HepG2 (cell line): ENCODE measurements around the gene OTUB2. TPM values are rescaled to one million over a fixed set of nuclear protein-coding genes. Genes with fewer than 3 reads are reported as not detected.
A peak's percentile ranks its signal among the peaks of the same experiment; 100 is the strongest.

Source experiments
- CHD4 ChIP-seq: fragments of 200-600 bp; sonication (generic); IDR thresholded peaks from 2 replicates; pipeline ENCODE4 v1.7.0; 2017; ENCODE audit warnings: mild to moderate bottlenecking, low read length, borderline replicate concordance
- FOXP1 ChIP-seq, 2 experiments: fragments of 450-650 bp in 1 of 2; IDR thresholded peaks; 2 replicates each; pipeline ENCODE4 v1.6.1; 2017 to 2018; ENCODE audit warnings: antibody characterized with exemption in 1 of 2
- GTF3A ChIP-seq: sonication (generic); formaldehyde crosslinking; conservative IDR thresholded peaks from 2 replicates; pipeline ENCODE4 v1.4.0; 2020; ENCODE audit warnings: mild to moderate bottlenecking, missing genetic modification reagents
- MIER2 ChIP-seq: IDR thresholded peaks from 2 replicates; pipeline ENCODE4 v1.6.1; 2016; ENCODE audit warnings: missing biosample characterization, missing genetic modification reagents
- PHF20 ChIP-seq: sonication (generic); formaldehyde crosslinking; IDR thresholded peaks from 2 replicates; pipeline ENCODE4 v1.5.0; 2020; ENCODE audit warnings: mild to moderate bottlenecking, missing genetic modification reagents
- RARA ChIP-seq: IDR thresholded peaks from 2 replicates; pipeline ENCODE4 v1.6.1; 2016; ENCODE audit warnings: missing genetic modification reagents, missing compliant biosample characterization
- RCOR2 ChIP-seq: IDR thresholded peaks from 2 replicates; pipeline ENCODE4 v1.6.1; 2016; ENCODE audit warnings: missing biosample characterization, missing genetic modification reagents
- SIN3B ChIP-seq: fragments of 150-350 bp; IDR thresholded peaks from 2 replicates; pipeline ENCODE4 v1.6.1; 2014; ENCODE audit warnings: low read length
- SKI ChIP-seq: fragments of 450-650 bp; IDR thresholded peaks from one replicate; pipeline ENCODE4 v1.6.1; 2018; ENCODE audit warnings: mild to moderate bottlenecking; ENCODE audit not compliant: partially characterized antibody
- SP140L ChIP-seq: sonication (generic); formaldehyde crosslinking; IDR thresholded peaks from 2 replicates; pipeline ENCODE4 v1.4.0; 2020; ENCODE audit warnings: missing genetic modification reagents, borderline replicate concordance
- ZFP36L2 ChIP-seq: sonication (generic); formaldehyde crosslinking; IDR thresholded peaks from 2 replicates; pipeline ENCODE4 v1.4.0; 2020; ENCODE audit warnings: missing genetic modification reagents
- ZNF274 ChIP-seq: sonication (generic); formaldehyde crosslinking; IDR thresholded peaks from 2 replicates; pipeline ENCODE4 v1.5.1; 2020; ENCODE audit warnings: mild to moderate bottlenecking, missing genetic modification reagents
- ZNF292 ChIP-seq: sonication (generic); formaldehyde crosslinking; IDR thresholded peaks from 2 replicates; pipeline ENCODE4 v1.8.1; 2022; ENCODE audit warnings: mild to moderate bottlenecking, low read depth, missing genetic modification reagents, borderline replicate concordance
- ZNF34 ChIP-seq: sonication (generic); formaldehyde crosslinking; IDR thresholded peaks from 2 replicates; pipeline ENCODE4 v1.4.0; 2020; ENCODE audit warnings: mild to moderate bottlenecking, missing genetic modification reagents, borderline replicate concordance
- polyA plus RNA-seq, 8 experiments: library from polyadenylated mRNA; depleted of rRNA in 3 of 8; stranded (reverse) in 7 of 8; unstranded in 1 of 8; fragments of >200 nt; fragmentation: Illumina TruSeq in 4 of 8; extraction: Trizol in 4 of 8; gene quantifications; 2 replicates each; pipeline versions ENCODE4 v1.2.1 to v1.2.3, GENCODE V29; 2011 to 2016; ENCODE audit warnings: low read depth in 4 of 8, missing spikeins in 1 of 8, mixed read lengths in 1 of 8; ENCODE audit not compliant: insufficient read depth in 1 of 8
- total RNA-seq, 5 experiments: library from RNA; depleted of rRNA; stranded (reverse); fragments of >200 nt; fragmentation: Illumina TruSeq; extraction: Trizol; gene quantifications; 2 replicates each; pipeline ENCODE4 v1.2.3, GENCODE V29; 2016; ENCODE audit warnings: low read depth in 1 of 5
- TF ChIP-seq, protein P1 (sequence below): IDR thresholded peaks from 2 replicates; pipeline ENCODE4 v1.6.1; 2016
- TF ChIP-seq, protein P2 (sequence below): sonication (generic); formaldehyde crosslinking; IDR thresholded peaks from 2 replicates; pipeline ENCODE4 v1.4.0; 2020; ENCODE audit warnings: mild to moderate bottlenecking, low read depth, missing genetic modification reagents
- TF ChIP-seq, protein P3 (sequence below): sonication (generic); formaldehyde crosslinking; IDR thresholded peaks from 2 replicates; pipeline ENCODE4 v1.4.0; 2020; ENCODE audit warnings: missing genetic modification reagents, borderline replicate concordance
- TF ChIP-seq, protein P4 (sequence below): sonication (generic); formaldehyde crosslinking; IDR thresholded peaks from 2 replicates; pipeline ENCODE4 v1.5.0; 2020; ENCODE audit warnings: mild to moderate bottlenecking, missing genetic modification reagents, borderline replicate concordance
- TF ChIP-seq, protein P5 (sequence below): sonication (generic); formaldehyde crosslinking; conservative IDR thresholded peaks from 2 replicates; pipeline ENCODE4 v1.8.0; 2022; ENCODE audit warnings: mild to moderate bottlenecking, moderate library complexity, missing genetic modification reagents
- TF ChIP-seq, protein P6 (sequence below): sonication (generic); formaldehyde crosslinking; IDR thresholded peaks from 2 replicates; pipeline ENCODE4 v1.4.0; 2020; ENCODE audit warnings: mild to moderate bottlenecking, missing genetic modification reagents

OTUB2 gene
- total and polyA plus RNA-seq, 2 of the 13 experiments (the other 11 are each of a cell fraction or from before 2014, with no cell fraction given), result 2.2 to 2.4 TPM

DNA sequence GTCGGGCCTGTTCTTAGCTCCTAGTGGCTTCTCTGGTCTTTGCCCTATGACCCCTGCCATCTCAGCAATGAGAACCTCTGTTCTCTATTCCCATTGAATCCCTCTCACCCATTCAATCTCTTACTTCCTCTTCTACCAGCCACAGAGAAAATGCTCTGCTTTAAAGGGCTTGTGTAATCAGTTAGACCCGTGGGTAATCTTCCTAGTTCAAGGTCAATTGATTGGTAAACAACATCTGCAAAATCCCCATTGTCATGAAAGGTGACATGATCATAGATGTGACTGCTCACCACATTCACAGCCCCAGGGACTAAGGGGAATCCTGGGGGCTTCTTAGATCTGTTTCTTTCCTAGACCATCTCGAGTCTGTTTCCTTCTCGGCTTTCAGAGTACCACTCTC lies 36.2 kb upstream of the OTUB2 start (continued):
- peak; percentile 73 for TF ChIP-seq SKI
- no peak for TF ChIP-seq ZNF34 (CRISPR knock-in tag)
- TF ChIP-seq FOXP1 (IDR thresholded peaks at IDR 0.05), result no peak
- TF ChIP-seq FOXP1 (CRISPR knock-in tag; IDR thresholded peaks at IDR 0.05), result peak; percentile 58; the same call in 1 of the 2 replicates
- TF ChIP-seq, protein P1, sequence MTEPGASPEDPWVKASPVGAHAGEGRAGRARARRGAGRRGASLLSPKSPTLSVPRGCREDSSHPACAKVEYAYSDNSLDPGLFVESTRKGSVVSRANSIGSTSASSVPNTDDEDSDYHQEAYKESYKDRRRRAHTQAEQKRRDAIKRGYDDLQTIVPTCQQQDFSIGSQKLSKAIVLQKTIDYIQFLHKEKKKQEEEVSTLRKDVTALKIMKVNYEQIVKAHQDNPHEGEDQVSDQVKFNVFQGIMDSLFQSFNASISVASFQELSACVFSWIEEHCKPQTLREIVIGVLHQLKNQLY (CRISPR knock-in tag), result 0 out of 2 replicates have a peak, but pooled peaks have one; percentile 40
- no peak for TF ChIP-seq SP140L (CRISPR knock-in tag)
- TF ChIP-seq ZNF274, result no peak
- TF ChIP-seq RCOR2 (CRISPR knock-in tag), result peak; percentile 75; the same call in 1 of the 2 replicates
- TF ChIP-seq, protein P2, sequence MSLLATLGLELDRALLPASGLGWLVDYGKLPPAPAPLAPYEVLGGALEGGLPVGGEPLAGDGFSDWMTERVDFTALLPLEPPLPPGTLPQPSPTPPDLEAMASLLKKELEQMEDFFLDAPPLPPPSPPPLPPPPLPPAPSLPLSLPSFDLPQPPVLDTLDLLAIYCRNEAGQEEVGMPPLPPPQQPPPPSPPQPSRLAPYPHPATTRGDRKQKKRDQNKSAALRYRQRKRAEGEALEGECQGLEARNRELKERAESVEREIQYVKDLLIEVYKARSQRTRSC, result no peak
- TF ChIP-seq RARA, result peak; percentile 89
- no peak for TF ChIP-seq ZFP36L2 (CRISPR knock-in tag)
- TF ChIP-seq, protein P3, sequence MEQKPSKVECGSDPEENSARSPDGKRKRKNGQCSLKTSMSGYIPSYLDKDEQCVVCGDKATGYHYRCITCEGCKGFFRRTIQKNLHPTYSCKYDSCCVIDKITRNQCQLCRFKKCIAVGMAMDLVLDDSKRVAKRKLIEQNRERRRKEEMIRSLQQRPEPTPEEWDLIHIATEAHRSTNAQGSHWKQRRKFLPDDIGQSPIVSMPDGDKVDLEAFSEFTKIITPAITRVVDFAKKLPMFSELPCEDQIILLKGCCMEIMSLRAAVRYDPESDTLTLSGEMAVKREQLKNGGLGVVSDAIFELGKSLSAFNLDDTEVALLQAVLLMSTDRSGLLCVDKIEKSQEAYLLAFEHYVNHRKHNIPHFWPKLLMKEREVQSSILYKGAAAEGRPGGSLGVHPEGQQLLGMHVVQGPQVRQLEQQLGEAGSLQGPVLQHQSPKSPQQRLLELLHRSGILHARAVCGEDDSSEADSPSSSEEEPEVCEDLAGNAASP (CRISPR knock-in tag), result no peak
- no peak for TF ChIP-seq GTF3A (CRISPR knock-in tag)
- no peak for TF ChIP-seq CHD4
- TF ChIP-seq ZNF292, result no peak
- TF ChIP-seq MIER2 (CRISPR knock-in tag), result no peak
- TF ChIP-seq, protein P4, sequence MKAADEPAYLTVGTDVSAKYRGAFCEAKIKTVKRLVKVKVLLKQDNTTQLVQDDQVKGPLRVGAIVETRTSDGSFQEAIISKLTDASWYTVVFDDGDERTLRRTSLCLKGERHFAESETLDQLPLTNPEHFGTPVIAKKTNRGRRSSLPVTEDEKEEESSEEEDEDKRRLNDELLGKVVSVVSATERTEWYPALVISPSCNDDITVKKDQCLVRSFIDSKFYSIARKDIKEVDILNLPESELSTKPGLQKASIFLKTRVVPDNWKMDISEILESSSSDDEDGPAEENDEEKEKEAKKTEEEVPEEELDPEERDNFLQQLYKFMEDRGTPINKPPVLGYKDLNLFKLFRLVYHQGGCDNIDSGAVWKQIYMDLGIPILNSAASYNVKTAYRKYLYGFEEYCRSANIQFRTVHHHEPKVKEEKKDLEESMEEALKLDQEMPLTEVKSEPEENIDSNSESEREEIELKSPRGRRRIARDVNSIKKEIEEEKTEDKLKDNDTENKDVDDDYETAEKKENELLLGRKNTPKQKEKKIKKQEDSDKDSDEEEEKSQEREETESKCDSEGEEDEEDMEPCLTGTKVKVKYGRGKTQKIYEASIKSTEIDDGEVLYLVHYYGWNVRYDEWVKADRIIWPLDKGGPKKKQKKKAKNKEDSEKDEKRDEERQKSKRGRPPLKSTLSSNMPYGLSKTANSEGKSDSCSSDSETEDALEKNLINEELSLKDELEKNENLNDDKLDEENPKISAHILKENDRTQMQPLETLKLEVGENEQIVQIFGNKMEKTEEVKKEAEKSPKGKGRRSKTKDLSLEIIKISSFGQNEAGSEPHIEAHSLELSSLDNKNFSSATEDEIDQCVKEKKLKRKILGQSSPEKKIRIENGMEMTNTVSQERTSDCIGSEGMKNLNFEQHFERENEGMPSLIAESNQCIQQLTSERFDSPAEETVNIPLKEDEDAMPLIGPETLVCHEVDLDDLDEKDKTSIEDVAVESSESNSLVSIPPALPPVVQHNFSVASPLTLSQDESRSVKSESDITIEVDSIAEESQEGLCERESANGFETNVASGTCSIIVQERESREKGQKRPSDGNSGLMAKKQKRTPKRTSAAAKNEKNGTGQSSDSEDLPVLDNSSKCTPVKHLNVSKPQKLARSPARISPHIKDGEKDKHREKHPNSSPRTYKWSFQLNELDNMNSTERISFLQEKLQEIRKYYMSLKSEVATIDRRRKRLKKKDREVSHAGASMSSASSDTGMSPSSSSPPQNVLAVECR, result no peak
- TF ChIP-seq, protein P5, sequence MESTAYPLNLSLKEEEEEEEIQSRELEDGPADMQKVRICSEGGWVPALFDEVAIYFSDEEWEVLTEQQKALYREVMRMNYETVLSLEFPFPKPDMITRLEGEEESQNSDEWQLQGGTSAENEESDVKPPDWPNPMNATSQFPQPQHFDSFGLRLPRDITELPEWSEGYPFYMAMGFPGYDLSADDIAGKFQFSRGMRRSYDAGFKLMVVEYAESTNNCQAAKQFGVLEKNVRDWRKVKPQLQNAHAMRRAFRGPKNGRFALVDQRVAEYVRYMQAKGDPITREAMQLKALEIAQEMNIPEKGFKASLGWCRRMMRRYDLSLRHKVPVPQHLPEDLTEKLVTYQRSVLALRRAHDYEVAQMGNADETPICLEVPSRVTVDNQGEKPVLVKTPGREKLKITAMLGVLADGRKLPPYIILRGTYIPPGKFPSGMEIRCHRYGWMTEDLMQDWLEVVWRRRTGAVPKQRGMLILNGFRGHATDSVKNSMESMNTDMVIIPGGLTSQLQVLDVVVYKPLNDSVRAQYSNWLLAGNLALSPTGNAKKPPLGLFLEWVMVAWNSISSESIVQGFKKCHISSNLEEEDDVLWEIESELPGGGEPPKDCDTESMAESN, result no peak
- TF ChIP-seq PHF20 (CRISPR knock-in tag), result no peak
- TF ChIP-seq, protein P6, sequence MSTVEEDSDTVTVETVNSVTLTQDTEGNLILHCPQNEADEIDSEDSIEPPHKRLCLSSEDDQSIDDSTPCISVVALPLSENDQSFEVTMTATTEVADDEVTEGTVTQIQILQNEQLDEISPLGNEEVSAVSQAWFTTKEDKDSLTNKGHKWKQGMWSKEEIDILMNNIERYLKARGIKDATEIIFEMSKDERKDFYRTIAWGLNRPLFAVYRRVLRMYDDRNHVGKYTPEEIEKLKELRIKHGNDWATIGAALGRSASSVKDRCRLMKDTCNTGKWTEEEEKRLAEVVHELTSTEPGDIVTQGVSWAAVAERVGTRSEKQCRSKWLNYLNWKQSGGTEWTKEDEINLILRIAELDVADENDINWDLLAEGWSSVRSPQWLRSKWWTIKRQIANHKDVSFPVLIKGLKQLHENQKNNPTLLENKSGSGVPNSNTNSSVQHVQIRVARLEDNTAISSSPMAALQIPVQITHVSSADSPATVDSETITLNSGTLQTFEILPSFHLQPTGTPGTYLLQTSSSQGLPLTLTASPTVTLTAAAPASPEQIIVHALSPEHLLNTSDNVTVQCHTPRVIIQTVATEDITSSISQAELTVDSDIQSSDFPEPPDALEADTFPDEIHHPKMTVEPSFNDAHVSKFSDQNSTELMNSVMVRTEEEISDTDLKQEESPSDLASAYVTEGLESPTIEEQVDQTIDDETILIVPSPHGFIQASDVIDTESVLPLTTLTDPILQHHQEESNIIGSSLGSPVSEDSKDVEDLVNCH (CRISPR knock-in tag), result no peak
- no peak for TF ChIP-seq SIN3B
